GM23338 (cell line): ENCODE data around the gene DRC3. TPM values are rescaled to one million over a fixed set of nuclear protein-coding genes. Genes with fewer than 3 reads are reported as not detected.

Source experiments
- ATAC-seq: fragments of 200-7000 bp; cut with Tn5 transposase; 3 replicates; pipeline ENCODE4 v1.9.1; 2020
- DNase-seq: peaks from one replicate; pipeline ENCODE4 v3.0.0-alpha.2; 2015; ENCODE audit warnings: low spot score
- H2AFZ ChIP-seq: fragments of 200-600 bp; sonication (generic); 2 replicates; pipeline ENCODE4 v1.8.0; 2016; ENCODE audit warnings: antibody characterized with exemption, mild to moderate bottlenecking, moderate library complexity
- H3F3A ChIP-seq: fragments of 200-600 bp; sonication (generic); replicated peaks from 2 replicates; pipeline ENCODE4 v1.8.0; 2017; ENCODE audit warnings: antibody characterized with exemption, mixed run types, low read depth
- H3K27ac ChIP-seq: fragments of 200-600 bp; sonication (generic); 2 replicates; pipeline ENCODE4 v1.6.1; 2016; ENCODE audit warnings: low read depth
- H3K27me3 ChIP-seq: fragments of 200-600 bp; sonication (generic); 2 replicates; pipeline ENCODE4 v1.8.0; 2016; ENCODE audit warnings: mild to moderate bottlenecking, mixed run types, moderate library complexity; ENCODE audit not compliant: insufficient read depth
- H3K36me3 ChIP-seq: fragments of 200-600 bp; sonication (generic); 2 replicates; pipeline ENCODE4 v1.8.0; 2016; ENCODE audit warnings: mild to moderate bottlenecking; ENCODE audit not compliant: insufficient read depth
- H3K4me1 ChIP-seq: fragments of 200-600 bp; sonication (generic); 2 replicates; pipeline ENCODE4 v1.8.0; 2016; ENCODE audit warnings: mild to moderate bottlenecking, moderate library complexity; ENCODE audit not compliant: insufficient read depth
- H3K4me2 ChIP-seq: fragments of 200-600 bp; sonication (generic); 2 replicates; pipeline ENCODE4 v1.7.1; 2017; ENCODE audit warnings: mixed run types
- H3K4me3 ChIP-seq: fragments of 200-600 bp; sonication (generic); 2 replicates; pipeline ENCODE4 v1.6.1; 2016; ENCODE audit warnings: mixed run types
- H3K79me2 ChIP-seq: fragments of 200-600 bp; sonication (generic); replicated peaks from 2 replicates; pipeline ENCODE4 v1.8.0; 2017; ENCODE audit warnings: mild to moderate bottlenecking; ENCODE audit not compliant: insufficient read depth
- H3K9me2 ChIP-seq: fragments of 200-600 bp; sonication (generic); 2 replicates; pipeline ENCODE4 v1.8.0; 2017; ENCODE audit not compliant: insufficient read depth
- H4K20me1 ChIP-seq: fragments of 200-600 bp; sonication (generic); replicated peaks from 2 replicates; pipeline ENCODE4 v1.8.0; 2017; ENCODE audit warnings: mild to moderate bottlenecking; ENCODE audit not compliant: insufficient read depth
- H3K27ac Mint-ChIP-seq: 2 replicates; pipeline ENCODE4 v1.8.0; 2020; ENCODE audit warnings: inconsistent platforms, mild to moderate bottlenecking, moderate library complexity, mixed read lengths
- H3K27me3 Mint-ChIP-seq: 3 replicates; pipeline ENCODE4 v1.8.0; 2022; ENCODE audit warnings: low read depth, mild to moderate bottlenecking, moderate library complexity, mixed read lengths, inconsistent platforms; ENCODE audit not compliant: insufficient read depth, poor library complexity
- H3K36me3 Mint-ChIP-seq: 3 replicates; pipeline ENCODE4 v1.8.0; 2021; ENCODE audit warnings: low read depth, mild to moderate bottlenecking, inconsistent platforms, moderate library complexity, mixed read lengths
- H3K4me1 Mint-ChIP-seq: 3 replicates; pipeline ENCODE4 v1.8.0; 2020; ENCODE audit warnings: mild to moderate bottlenecking, inconsistent platforms, mixed read lengths
- H3K4me3 Mint-ChIP-seq: 3 replicates; pipeline ENCODE4 v1.8.0; 2021; ENCODE audit warnings: moderate library complexity, mild to moderate bottlenecking, inconsistent platforms, mixed read lengths
- H3K9me3 Mint-ChIP-seq: 3 replicates; pipeline ENCODE4 v1.8.0; 2020; ENCODE audit warnings: moderate library complexity, mild to moderate bottlenecking, inconsistent platforms, mixed read lengths
- EZH2 ChIP-seq: fragments of 200-600 bp; sonication (generic); IDR thresholded peaks from one replicate; pipeline ENCODE4 v1.8.0; 2017; ENCODE audit warnings: antibody characterized with exemption, mild to moderate bottlenecking, low read depth; ENCODE audit not compliant: unreplicated experiment
- EZH2phosphoT487 ChIP-seq: fragments of 200-600 bp; sonication (generic); IDR thresholded peaks from one replicate; pipeline ENCODE4 v1.8.1; 2018; ENCODE audit warnings: antibody characterized with exemption; ENCODE audit not compliant: unreplicated experiment
- POLR2AphosphoS5 ChIP-seq: IDR thresholded peaks from 2 replicates; pipeline ENCODE4 v1.6.1; 2016; ENCODE audit warnings: antibody characterized with exemption, low read depth
- ZNF114 ChIP-seq: fragments of 250-450 bp; sonication (Bioruptor Pico); IDR thresholded peaks from 2 replicates; pipeline ENCODE4 v1.5.0; 2020; ENCODE audit warnings: mild to moderate bottlenecking, moderate library complexity
- polyA plus RNA-seq: library from polyadenylated mRNA; unstranded; fragments of >200 nt; fragmentation: Nextera tagmentation; extraction: Ambion mirVana; gene quantifications from 2 replicates; pipeline ENCODE4 v1.2.1, GENCODE V29; 2016
- total RNA-seq: library from RNA; depleted of rRNA; stranded (reverse); fragments of >200 nt; shearing (Covaris generic); gene quantifications from 2 replicates; pipeline ENCODE4 v1.2.3, GENCODE V29; 2014
- TF ChIP-seq, protein P1 (sequence below): IDR thresholded peaks from one replicate; pipeline ENCODE4 v1.6.1; 2018; ENCODE audit warnings: antibody characterized with exemption; ENCODE audit not compliant: unreplicated experiment
- TF ChIP-seq, protein P2 (sequence below), 2 experiments: fragments of 200-600 bp in 1 of 2; sonication (generic) in 1 of 2; conservative IDR thresholded peaks; 2 replicates each; pipeline versions ENCODE4 v1.5.1 to v1.6.1; 2016 to 2017; ENCODE audit warnings: antibody characterized with exemption in 2 of 2, low read depth in 2 of 2, mild to moderate bottlenecking in 2 of 2, moderate library complexity in 1 of 2

DRC3 gene
- total and polyA plus RNA-seq, 2 experiments from 2014 or later, result 1.1 TPM; not detected in 1

DNA sequence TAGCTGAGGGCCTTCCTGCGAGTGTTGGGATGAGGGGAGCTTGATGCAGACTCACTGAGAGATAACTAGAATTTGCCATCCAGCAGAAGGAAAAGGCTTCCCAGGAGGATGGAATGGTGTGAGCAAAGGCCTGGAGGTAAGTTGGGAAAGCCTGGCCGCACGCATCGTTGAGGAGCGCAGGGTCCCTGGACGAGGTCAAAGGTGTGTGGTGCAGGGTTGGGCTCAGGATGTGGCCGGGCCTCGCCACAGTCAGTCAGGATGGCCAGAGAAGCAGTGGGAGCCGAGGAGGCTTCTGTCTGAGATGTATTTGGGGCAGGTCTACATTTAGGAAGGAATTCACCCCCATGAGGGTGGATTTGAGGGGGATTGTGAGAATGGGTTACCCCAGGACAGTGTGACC lies 16.4 kb downstream of the DRC3 start (continued):
- TF ChIP-seq, protein P1, sequence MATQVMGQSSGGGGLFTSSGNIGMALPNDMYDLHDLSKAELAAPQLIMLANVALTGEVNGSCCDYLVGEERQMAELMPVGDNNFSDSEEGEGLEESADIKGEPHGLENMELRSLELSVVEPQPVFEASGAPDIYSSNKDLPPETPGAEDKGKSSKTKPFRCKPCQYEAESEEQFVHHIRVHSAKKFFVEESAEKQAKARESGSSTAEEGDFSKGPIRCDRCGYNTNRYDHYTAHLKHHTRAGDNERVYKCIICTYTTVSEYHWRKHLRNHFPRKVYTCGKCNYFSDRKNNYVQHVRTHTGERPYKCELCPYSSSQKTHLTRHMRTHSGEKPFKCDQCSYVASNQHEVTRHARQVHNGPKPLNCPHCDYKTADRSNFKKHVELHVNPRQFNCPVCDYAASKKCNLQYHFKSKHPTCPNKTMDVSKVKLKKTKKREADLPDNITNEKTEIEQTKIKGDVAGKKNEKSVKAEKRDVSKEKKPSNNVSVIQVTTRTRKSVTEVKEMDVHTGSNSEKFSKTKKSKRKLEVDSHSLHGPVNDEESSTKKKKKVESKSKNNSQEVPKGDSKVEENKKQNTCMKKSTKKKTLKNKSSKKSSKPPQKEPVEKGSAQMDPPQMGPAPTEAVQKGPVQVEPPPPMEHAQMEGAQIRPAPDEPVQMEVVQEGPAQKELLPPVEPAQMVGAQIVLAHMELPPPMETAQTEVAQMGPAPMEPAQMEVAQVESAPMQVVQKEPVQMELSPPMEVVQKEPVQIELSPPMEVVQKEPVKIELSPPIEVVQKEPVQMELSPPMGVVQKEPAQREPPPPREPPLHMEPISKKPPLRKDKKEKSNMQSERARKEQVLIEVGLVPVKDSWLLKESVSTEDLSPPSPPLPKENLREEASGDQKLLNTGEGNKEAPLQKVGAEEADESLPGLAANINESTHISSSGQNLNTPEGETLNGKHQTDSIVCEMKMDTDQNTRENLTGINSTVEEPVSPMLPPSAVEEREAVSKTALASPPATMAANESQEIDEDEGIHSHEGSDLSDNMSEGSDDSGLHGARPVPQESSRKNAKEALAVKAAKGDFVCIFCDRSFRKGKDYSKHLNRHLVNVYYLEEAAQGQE, result no peak

DNA sequence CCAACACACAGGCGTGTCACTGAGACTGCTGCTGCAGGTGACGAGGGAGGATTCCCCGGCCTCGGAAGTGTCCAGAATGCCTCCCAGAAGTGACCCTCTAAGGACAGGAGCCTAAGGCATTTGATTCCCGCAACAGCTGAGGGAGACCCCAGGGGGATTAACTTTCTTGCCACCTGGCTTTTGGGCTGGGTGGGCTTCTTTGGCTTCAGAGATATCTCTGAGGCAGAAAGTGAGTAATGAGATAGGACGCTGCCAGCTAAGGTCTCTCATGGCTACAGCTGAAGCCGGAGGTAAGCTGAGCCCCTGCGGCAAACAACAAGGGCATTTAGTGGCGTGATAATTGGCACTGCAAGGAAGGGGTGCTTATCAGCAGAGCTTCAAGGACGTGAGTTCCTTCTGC lies 17.0 kb downstream of the DRC3 start:
- no peaks in the 10 kb centered on the region for H3K9me2 ChIP-seq
- Mint-ChIP-seq H3K9me3 (no peaks in the 10 kb centered on the region), H3K4me1 (no peaks in the 10 kb centered on the region; the same call in 2 of the 3 replicates), H3K27me3 (peaks cover 2% of the 10 kb centered on the region), H3K27ac (no peak overlapping the region), H3K36me3 (no peaks in the 10 kb centered on the region), H3K4me3 (no peak overlapping the region)
- DNase-seq (no peak), ATAC-seq (no peak)
- no peak overlapping the region for H3K4me2 ChIP-seq
- no peak for TF ChIP-seq ZNF114
- TF ChIP-seq EZH2phosphoT487, result no peak
- no peaks in the 10 kb centered on the region for H3K79me2 ChIP-seq
- H3K4me3 ChIP-seq, result no peak overlapping the region
- H3K36me3 ChIP-seq, result no peaks in the 10 kb centered on the region
- no peak overlapping the region for H3K27ac ChIP-seq
- no peaks in the 10 kb centered on the region; the same call in 1 of the 2 replicates for H3K4me1 ChIP-seq
- no peak overlapping the region for H2AFZ ChIP-seq
- H4K20me1 ChIP-seq, result no peaks in the 10 kb centered on the region
- no peaks in the 10 kb centered on the region for H3K27me3 ChIP-seq
- no peaks in the 10 kb centered on the region for H3F3A ChIP-seq

DNA sequence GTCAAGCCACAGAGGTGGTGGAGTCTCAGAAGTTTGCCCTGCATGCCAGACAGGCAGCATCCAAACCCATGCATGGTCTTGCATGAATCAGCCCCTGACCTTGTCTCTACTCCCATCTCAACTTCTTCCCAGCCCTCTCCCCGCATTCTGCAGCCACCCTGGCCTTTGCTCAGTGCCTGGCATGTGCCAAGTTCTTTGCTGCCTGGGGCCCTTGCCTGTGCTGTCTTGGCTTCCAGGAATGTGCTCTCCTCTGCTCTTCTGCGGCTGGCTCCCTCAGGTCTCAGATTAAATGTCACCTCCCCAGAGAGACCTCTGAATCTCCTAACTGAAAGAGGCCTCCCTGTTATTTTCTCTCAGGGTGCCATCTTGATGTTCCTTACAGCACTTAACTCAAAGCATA lies 17.6 kb downstream of the DRC3 start:
- no peak overlapping the region for H3K4me2 ChIP-seq
- no peak overlapping the region for H3K4me3 ChIP-seq
- H2AFZ ChIP-seq, result no peak overlapping the region

More for the DNA sequence above, 17.6 kb downstream of the DRC3 start:
- no peaks in the 10 kb centered on the region for H3K27me3 ChIP-seq
- TF ChIP-seq EZH2 (no peak), EZH2phosphoT487 (no peak), ZNF114 (no peak), POLR2AphosphoS5 (no peak)
- TF ChIP-seq, protein P2, sequence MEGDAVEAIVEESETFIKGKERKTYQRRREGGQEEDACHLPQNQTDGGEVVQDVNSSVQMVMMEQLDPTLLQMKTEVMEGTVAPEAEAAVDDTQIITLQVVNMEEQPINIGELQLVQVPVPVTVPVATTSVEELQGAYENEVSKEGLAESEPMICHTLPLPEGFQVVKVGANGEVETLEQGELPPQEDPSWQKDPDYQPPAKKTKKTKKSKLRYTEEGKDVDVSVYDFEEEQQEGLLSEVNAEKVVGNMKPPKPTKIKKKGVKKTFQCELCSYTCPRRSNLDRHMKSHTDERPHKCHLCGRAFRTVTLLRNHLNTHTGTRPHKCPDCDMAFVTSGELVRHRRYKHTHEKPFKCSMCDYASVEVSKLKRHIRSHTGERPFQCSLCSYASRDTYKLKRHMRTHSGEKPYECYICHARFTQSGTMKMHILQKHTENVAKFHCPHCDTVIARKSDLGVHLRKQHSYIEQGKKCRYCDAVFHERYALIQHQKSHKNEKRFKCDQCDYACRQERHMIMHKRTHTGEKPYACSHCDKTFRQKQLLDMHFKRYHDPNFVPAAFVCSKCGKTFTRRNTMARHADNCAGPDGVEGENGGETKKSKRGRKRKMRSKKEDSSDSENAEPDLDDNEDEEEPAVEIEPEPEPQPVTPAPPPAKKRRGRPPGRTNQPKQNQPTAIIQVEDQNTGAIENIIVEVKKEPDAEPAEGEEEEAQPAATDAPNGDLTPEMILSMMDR (conservative IDR thresholded peaks at IDR 0.05; ENCODE audit: low read depth in 2 of 2), result no peak
- TF ChIP-seq, protein P1, result no peak
- Mint-ChIP-seq H3K4me1 (peaks cover 2% of the 10 kb centered on the region; the same call in 1 of the 3 replicates), H3K36me3 (no peaks in the 10 kb centered on the region; the same call in 2 of the 3 replicates), H3K4me3 (no peak overlapping the region), H3K27ac (no peak overlapping the region), H3K9me3 (no peaks in the 10 kb centered on the region), H3K27me3 (peaks cover 2% of the 10 kb centered on the region)
- no peak overlapping the region for H3K27ac ChIP-seq
- DNase-seq (no peak), ATAC-seq (no peak)
- H3K9me2 ChIP-seq, result no peaks in the 10 kb centered on the region
- H4K20me1 ChIP-seq, result no peaks in the 10 kb centered on the region
- no peaks in the 10 kb centered on the region for H3K79me2 ChIP-seq
- no peaks in the 10 kb centered on the region for H3F3A ChIP-seq
- no peaks in the 10 kb centered on the region for H3K36me3 ChIP-seq
- no peaks in the 10 kb centered on the region; the same call in 1 of the 2 replicates for H3K4me1 ChIP-seq
